A549 (cell line): ENCODE results near the gene ZNF423. TPM values are rescaled to one million over a fixed set of nuclear protein-coding genes. Genes with fewer than 3 reads are reported as not detected.

Experiments
- ATAC-seq, 2 experiments: fragments of 200-7000 bp in 1 of 2; fragments of >200 bp in 1 of 2; cut with Nextera tagmentation in 1 of 2; cut with Tn5 transposase in 1 of 2; 3 replicates each; pipeline versions ENCODE4 v1.8.0 to v1.9.1; 2018 to 2020; ENCODE audit warnings: mild to moderate bottlenecking in 1 of 2, moderate library complexity in 1 of 2
- CTCF ChIA-PET: fragments of 300-600 bp; sonication (Branson Sonifier 250); formaldehyde crosslinking; extraction: SDS; loops from one replicate; lab custom pipeline; 2021; ENCODE audit warnings: antibody characterized with exemption, inconsistent platforms; lab: Yijun Ruan, JAX
- POLR2A ChIA-PET: fragments of 350-600 bp; formaldehyde crosslinking; extraction: SDS; loops from one replicate; lab custom pipeline; 2021; ENCODE audit warnings: antibody characterized with exemption, inconsistent platforms; lab: Yijun Ruan, JAX
- DNase-seq, 2 experiments: peaks; one replicate each; pipeline versions ENCODE4 v3.0.0 to v3.0.0-alpha.2; 2011 to 2016; ENCODE audit warnings: low read depth in 1 of 2, low spot score in 1 of 2
- FAIRE-seq: peaks from 2 replicates; lab custom pipeline; 2011; peaks lifted over from hg19 to GRCh38; lab: Jason Lieb, UNC
- H3K27ac ChIP-seq, 2 experiments: fragments of >200 bp; sonication (Bioruptor Twin); formaldehyde crosslinking; 3 replicates each; pipeline ENCODE4 v1.5.1; 2016 to 2017
- H3K4me1 ChIP-seq: fragments of >200 bp; sonication (Bioruptor Twin); formaldehyde crosslinking; 3 replicates; pipeline ENCODE4 v1.6.1; 2016
- H3K4me2 ChIP-seq: fragments of >200 bp; sonication (Bioruptor Twin); formaldehyde crosslinking; 3 replicates; pipeline ENCODE4 v1.6.1; 2016
- H3K4me3 ChIP-seq: fragments of >200 bp; sonication (Bioruptor Twin); formaldehyde crosslinking; 3 replicates; pipeline ENCODE4 v1.5.1; 2016
- H3K9me3 ChIP-seq: fragments of >200 bp; sonication (Bioruptor Twin); formaldehyde crosslinking; 3 replicates; pipeline ENCODE4 v1.6.1; 2016
- BHLHE40 ChIP-seq: IDR thresholded peaks from 2 replicates; pipeline ENCODE4 v1.6.1; 2012; ENCODE audit warnings: low read depth, low read length, inconsistent platforms
- CBX2 ChIP-seq: fragments of 200-600 bp; sonication (generic); IDR thresholded peaks from 2 replicates; pipeline ENCODE4 v1.6.1; 2016; ENCODE audit warnings: low read depth, mild to moderate bottlenecking, borderline replicate concordance
- CEBPB ChIP-seq, 2 experiments: fragments of >200 bp in 1 of 2; sonication (Bioruptor Twin) in 1 of 2; formaldehyde crosslinking in 1 of 2; IDR thresholded peaks; 2 replicates each; pipeline ENCODE4 v1.6.1; 2012 to 2016
- CHD2 ChIP-seq: fragments of 150-350 bp; IDR thresholded peaks from 2 replicates; pipeline ENCODE4 v1.6.1; 2014; ENCODE audit warnings: low read length; ENCODE audit not compliant: partially characterized antibody
- CHD4 ChIP-seq: fragments of 200-600 bp; sonication (generic); IDR thresholded peaks from 2 replicates; pipeline ENCODE4 v1.6.1; 2016; ENCODE audit warnings: antibody characterized with exemption, mild to moderate bottlenecking, borderline replicate concordance
- CTCF ChIP-seq: fragments of >200 bp; sonication (Bioruptor Twin); formaldehyde crosslinking; IDR thresholded peaks from 3 replicates; pipeline ENCODE4 v1.5.1; 2016
- EP300 ChIP-seq, 2 experiments: fragments of >200 bp; sonication (Bioruptor Twin); formaldehyde crosslinking; IDR thresholded peaks; 2 replicates in 1 of 2; 3 replicates in 1 of 2; pipeline ENCODE4 v1.6.1; 2016 to 2017
- FOSB ChIP-seq: fragments of 250-450 bp; sonication (Bioruptor Pico); IDR thresholded peaks from 2 replicates; pipeline ENCODE4 v1.5.0; 2020; ENCODE audit warnings: mild to moderate bottlenecking, moderate library complexity
- FOSL2 ChIP-seq, 2 experiments: fragments of 450-650 bp in 1 of 2; fragments of >200 bp in 1 of 2; sonication (Bioruptor Twin) in 1 of 2; formaldehyde crosslinking; IDR thresholded peaks; 2 replicates each; pipeline versions ENCODE4 v1.5.0 to v1.6.1; 2016 to 2020; ENCODE audit warnings: mild to moderate bottlenecking in 1 of 2, moderate library complexity in 1 of 2
- FOXS1 ChIP-seq: fragments of 250-450 bp; sonication (Bioruptor Pico); IDR thresholded peaks from 2 replicates; pipeline ENCODE4 v1.5.0; 2020; ENCODE audit warnings: mild to moderate bottlenecking, moderate library complexity
- JUNB ChIP-seq: fragments of >200 bp; sonication (Bioruptor Twin); formaldehyde crosslinking; IDR thresholded peaks from 2 replicates; pipeline ENCODE4 v1.6.1; 2016
- KDM1A ChIP-seq: fragments of 200-600 bp; sonication (generic); IDR thresholded peaks from 2 replicates; pipeline ENCODE4 v1.6.1; 2016; ENCODE audit warnings: low read depth, mild to moderate bottlenecking
- KDM5A ChIP-seq: fragments of 200-600 bp; sonication (generic); IDR thresholded peaks from 2 replicates; pipeline ENCODE4 v1.6.1; 2016; ENCODE audit warnings: antibody characterized with exemption, mild to moderate bottlenecking
- MAFK ChIP-seq: fragments of 450-650 bp; IDR thresholded peaks from 2 replicates; pipeline ENCODE4 v1.6.1; 2014; ENCODE audit not compliant: partially characterized antibody
- MAX ChIP-seq: IDR thresholded peaks from 2 replicates; pipeline ENCODE4 v1.6.1; 2012
- MYC ChIP-seq: IDR thresholded peaks from 2 replicates; pipeline ENCODE4 v1.6.1; 2012; ENCODE audit warnings: mild to moderate bottlenecking, inconsistent platforms, low read length, improper control_type of control experiment, borderline replicate concordance
- NFE2L2 ChIP-seq: fragments of 150-350 bp; conservative IDR thresholded peaks from 2 replicates; pipeline ENCODE4 v1.6.1; 2014; ENCODE audit warnings: low read length
- NR3C1 ChIP-seq: fragments of >200 bp; sonication (Bioruptor Twin); formaldehyde crosslinking; IDR thresholded peaks from 3 replicates; pipeline ENCODE4 v1.6.1; 2017
- RAD21 ChIP-seq, 2 experiments: fragments of >200 bp in 1 of 2; sonication (Bioruptor Twin) in 1 of 2; formaldehyde crosslinking in 1 of 2; IDR thresholded peaks in 1 of 2; conservative IDR thresholded peaks in 1 of 2; 2 replicates in 1 of 2; 3 replicates in 1 of 2; pipeline ENCODE4 v1.6.1; 2012 to 2018; ENCODE audit warnings: inconsistent platforms in 1 of 2
- RARB ChIP-seq: fragments of 250-450 bp; sonication (Bioruptor Pico); IDR thresholded peaks from 2 replicates; pipeline ENCODE4 v1.8.0; 2021; ENCODE audit warnings: mild to moderate bottlenecking, moderate library complexity
- SMC3 ChIP-seq: fragments of >200 bp; sonication (Bioruptor Twin); formaldehyde crosslinking; IDR thresholded peaks from 3 replicates; pipeline ENCODE4 v1.6.1; 2018; ENCODE audit warnings: inconsistent platforms
- SREBF2 ChIP-seq: fragments of 450-650 bp; IDR thresholded peaks from 2 replicates; pipeline ENCODE4 v1.6.1; 2014; ENCODE audit warnings: mild to moderate bottlenecking, moderate library complexity
- TFCP2L1 ChIP-seq: fragments of 250-450 bp; sonication (Bioruptor Pico); IDR thresholded peaks from 2 replicates; pipeline ENCODE4 v1.5.0; 2021; ENCODE audit warnings: mild to moderate bottlenecking
- TP53 ChIP-seq: fragments of 250-450 bp; sonication (Bioruptor Pico); IDR thresholded peaks from 2 replicates; pipeline ENCODE4 v1.5.0; 2021; ENCODE audit warnings: mild to moderate bottlenecking, moderate library complexity
- ZC3H11A ChIP-seq: fragments of 450-650 bp; IDR thresholded peaks from 2 replicates; pipeline ENCODE4 v1.6.1; 2014; ENCODE audit warnings: antibody characterized with exemption, mild to moderate bottlenecking
- ZFP36 ChIP-seq: fragments of 450-650 bp; IDR thresholded peaks from 2 replicates; pipeline ENCODE4 v1.6.1; 2014; ENCODE audit warnings: borderline replicate concordance; ENCODE audit not compliant: partially characterized antibody
- ZSCAN20 ChIP-seq: fragments of 250-450 bp; sonication (Bioruptor Pico); IDR thresholded peaks from 2 replicates; pipeline ENCODE4 v1.8.0; 2022; ENCODE audit warnings: mild to moderate bottlenecking, moderate library complexity
- WGBS: methylation state at CpG from one replicate; pipeline ENCODE4 v1.1.6; 2017; ENCODE audit errors: missing lambda C conversion rate; 5-methylcytosine and 5-hydroxymethylcytosine counted together
- polyA plus RNA-seq, 4 experiments: library from polyadenylated mRNA; depleted of rRNA in 3 of 4; stranded (reverse); fragments of >200 nt; fragmentation: RNase III in 1 of 4; extraction: RNeasy Plus Mini Kit Qiagen cat#74134 plus additional on column Dnase treatment in 1 of 4; gene quantifications; 2 replicates in 3 of 4; 3 replicates in 1 of 4; pipeline ENCODE4 v1.2.3, GENCODE V29; 2011 to 2017
- TF ChIP-seq, protein P1 (sequence below): fragments of >200 bp; sonication (Bioruptor Twin); formaldehyde crosslinking; IDR thresholded peaks from 2 replicates; pipeline ENCODE4 v1.6.1; 2016
- TF ChIP-seq, protein P2 (sequence below): fragments of 200-600 bp; sonication (generic); IDR thresholded peaks from 2 replicates; pipeline ENCODE4 v1.6.1; 2016; ENCODE audit warnings: antibody characterized with exemption, mild to moderate bottlenecking, moderate library complexity
- TF ChIP-seq, protein P3 (sequence below): IDR thresholded peaks from 2 replicates; pipeline ENCODE4 v1.6.1; 2012; ENCODE audit warnings: low read depth, borderline replicate concordance

Gene ZNF423
- polyA plus RNA-seq, 2 of the 4 experiments (the other 2 are of a cell fraction), result 0.04 to 0.10 TPM

- ChIA-PET POLR2A (no interaction called here), CTCF (no interaction called here)
- ATAC-seq, result no peak
- H3K4me1 ChIP-seq, result no peaks in the 10 kb centered on the region
- FAIRE-seq, result no peak
- H3K4me2 ChIP-seq, result no peak overlapping the region
- no peak for DNase-seq
- TF ChIP-seq FOSL2 (IDR thresholded peaks at IDR 0.05) (no peak), FOSL2 (CRISPR knock-in tag; IDR thresholded peaks at IDR 0.05) (no peak), BHLHE40 (no peak), TP53 (CRISPR knock-in tag) (no peak), KDM1A (no peak), ZFP36 (no peak), MAX (no peak), SREBF2 (no peak), EP300 (IDR thresholded peaks at IDR 0.05) (no peak), MYC (no peak), NR3C1 (no peak), KDM5A (no peak), ZC3H11A (no peak), CHD2 (no peak)
- TF ChIP-seq, protein P1, sequence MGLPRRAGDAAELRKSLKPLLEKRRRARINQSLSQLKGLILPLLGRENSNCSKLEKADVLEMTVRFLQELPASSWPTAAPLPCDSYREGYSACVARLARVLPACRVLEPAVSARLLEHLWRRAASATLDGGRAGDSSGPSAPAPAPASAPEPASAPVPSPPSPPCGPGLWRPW, result no peak
- TF ChIP-seq, protein P2, sequence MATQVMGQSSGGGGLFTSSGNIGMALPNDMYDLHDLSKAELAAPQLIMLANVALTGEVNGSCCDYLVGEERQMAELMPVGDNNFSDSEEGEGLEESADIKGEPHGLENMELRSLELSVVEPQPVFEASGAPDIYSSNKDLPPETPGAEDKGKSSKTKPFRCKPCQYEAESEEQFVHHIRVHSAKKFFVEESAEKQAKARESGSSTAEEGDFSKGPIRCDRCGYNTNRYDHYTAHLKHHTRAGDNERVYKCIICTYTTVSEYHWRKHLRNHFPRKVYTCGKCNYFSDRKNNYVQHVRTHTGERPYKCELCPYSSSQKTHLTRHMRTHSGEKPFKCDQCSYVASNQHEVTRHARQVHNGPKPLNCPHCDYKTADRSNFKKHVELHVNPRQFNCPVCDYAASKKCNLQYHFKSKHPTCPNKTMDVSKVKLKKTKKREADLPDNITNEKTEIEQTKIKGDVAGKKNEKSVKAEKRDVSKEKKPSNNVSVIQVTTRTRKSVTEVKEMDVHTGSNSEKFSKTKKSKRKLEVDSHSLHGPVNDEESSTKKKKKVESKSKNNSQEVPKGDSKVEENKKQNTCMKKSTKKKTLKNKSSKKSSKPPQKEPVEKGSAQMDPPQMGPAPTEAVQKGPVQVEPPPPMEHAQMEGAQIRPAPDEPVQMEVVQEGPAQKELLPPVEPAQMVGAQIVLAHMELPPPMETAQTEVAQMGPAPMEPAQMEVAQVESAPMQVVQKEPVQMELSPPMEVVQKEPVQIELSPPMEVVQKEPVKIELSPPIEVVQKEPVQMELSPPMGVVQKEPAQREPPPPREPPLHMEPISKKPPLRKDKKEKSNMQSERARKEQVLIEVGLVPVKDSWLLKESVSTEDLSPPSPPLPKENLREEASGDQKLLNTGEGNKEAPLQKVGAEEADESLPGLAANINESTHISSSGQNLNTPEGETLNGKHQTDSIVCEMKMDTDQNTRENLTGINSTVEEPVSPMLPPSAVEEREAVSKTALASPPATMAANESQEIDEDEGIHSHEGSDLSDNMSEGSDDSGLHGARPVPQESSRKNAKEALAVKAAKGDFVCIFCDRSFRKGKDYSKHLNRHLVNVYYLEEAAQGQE, result no peak
- TF ChIP-seq, all 56 proteins: peak for 0
- 73% methylated on average over 10 of the region's 17 CpGs for WGBS
- Histone ChIP-seq H3K9me3 (no peaks in the 10 kb centered on the region), H3K27ac (no peak overlapping the region), H3K4me3 (no peak overlapping the region)
Observed at GRCh38 chr16:49809062-49809461, 46.9 kb downstream of the ZNF423 start.

GRCh38 chr16:49806446-49806845 is 49.5 kb downstream of the ZNF423 start:
- TF ChIP-seq, protein P3, sequence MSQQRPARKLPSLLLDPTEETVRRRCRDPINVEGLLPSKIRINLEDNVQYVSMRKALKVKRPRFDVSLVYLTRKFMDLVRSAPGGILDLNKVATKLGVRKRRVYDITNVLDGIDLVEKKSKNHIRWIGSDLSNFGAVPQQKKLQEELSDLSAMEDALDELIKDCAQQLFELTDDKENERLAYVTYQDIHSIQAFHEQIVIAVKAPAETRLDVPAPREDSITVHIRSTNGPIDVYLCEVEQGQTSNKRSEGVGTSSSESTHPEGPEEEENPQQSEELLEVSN, result no peak
- no peak for TF ChIP-seq NFE2L2
- no peak for TF ChIP-seq CTCF
- TF ChIP-seq MAFK, result no peak
- no peak for TF ChIP-seq ZSCAN20 (CRISPR knock-in tag)
- no peak for TF ChIP-seq TFCP2L1
- no peak for TF ChIP-seq KDM1A
- TF ChIP-seq CHD4, result no peak
- no peak for TF ChIP-seq JUNB
- TF ChIP-seq RAD21 (conservative IDR thresholded peaks at IDR 0.05 in 1 of 2, IDR thresholded peaks at IDR 0.05 in 1 of 2), result no peak
- no peak for TF ChIP-seq CBX2
- TF ChIP-seq SMC3, result no peak
- TF ChIP-seq FOXS1 (CRISPR knock-in tag), result no peak
- TF ChIP-seq CEBPB (IDR thresholded peaks at IDR 0.05), result no peak
- no peak for TF ChIP-seq MAX
- no peak for TF ChIP-seq FOSB (CRISPR knock-in tag)
- TF ChIP-seq RARB, result no peak
- TF ChIP-seq, all 56 proteins: peak for 0
- no peaks in the 10 kb centered on the region for H3K9me3 ChIP-seq
- no peak for ATAC-seq
- no peak for FAIRE-seq
- CTCF ChIA-PET, result no interaction called here
- H3K4me3 ChIP-seq, result no peak overlapping the region
- no peak for DNase-seq
- H3K4me2 ChIP-seq, result no peak overlapping the region
- no peaks in the 10 kb centered on the region for H3K4me1 ChIP-seq
- WGBS, result 19% methylated on average over 4 of the region's 4 CpGs
- POLR2A ChIA-PET, result no interaction called here
- H3K27ac ChIP-seq, result no peak overlapping the region
